Activated CD4-positive, alpha-beta T cell treated with anti-CD3 and anti-CD28 coated beads, Interleukin-2, amount 50 U/mL, for 1 hour (primary cell): Measurements from ENCODE around the gene TMEM190.
A peak's percentile ranks its signal among the peaks of the same experiment; 100 is the strongest.
"Not testable (repeated sequence)": the region's sequence is repeated elsewhere in the genome, so short reads cannot be mapped to it uniquely, and the experiment has no call there.

ENCODE experiments used
- DNase-seq: peaks from one replicate; pipeline ENCODE4 v3.0.0-alpha.2; 2020

Gene TMEM190

DNA sequence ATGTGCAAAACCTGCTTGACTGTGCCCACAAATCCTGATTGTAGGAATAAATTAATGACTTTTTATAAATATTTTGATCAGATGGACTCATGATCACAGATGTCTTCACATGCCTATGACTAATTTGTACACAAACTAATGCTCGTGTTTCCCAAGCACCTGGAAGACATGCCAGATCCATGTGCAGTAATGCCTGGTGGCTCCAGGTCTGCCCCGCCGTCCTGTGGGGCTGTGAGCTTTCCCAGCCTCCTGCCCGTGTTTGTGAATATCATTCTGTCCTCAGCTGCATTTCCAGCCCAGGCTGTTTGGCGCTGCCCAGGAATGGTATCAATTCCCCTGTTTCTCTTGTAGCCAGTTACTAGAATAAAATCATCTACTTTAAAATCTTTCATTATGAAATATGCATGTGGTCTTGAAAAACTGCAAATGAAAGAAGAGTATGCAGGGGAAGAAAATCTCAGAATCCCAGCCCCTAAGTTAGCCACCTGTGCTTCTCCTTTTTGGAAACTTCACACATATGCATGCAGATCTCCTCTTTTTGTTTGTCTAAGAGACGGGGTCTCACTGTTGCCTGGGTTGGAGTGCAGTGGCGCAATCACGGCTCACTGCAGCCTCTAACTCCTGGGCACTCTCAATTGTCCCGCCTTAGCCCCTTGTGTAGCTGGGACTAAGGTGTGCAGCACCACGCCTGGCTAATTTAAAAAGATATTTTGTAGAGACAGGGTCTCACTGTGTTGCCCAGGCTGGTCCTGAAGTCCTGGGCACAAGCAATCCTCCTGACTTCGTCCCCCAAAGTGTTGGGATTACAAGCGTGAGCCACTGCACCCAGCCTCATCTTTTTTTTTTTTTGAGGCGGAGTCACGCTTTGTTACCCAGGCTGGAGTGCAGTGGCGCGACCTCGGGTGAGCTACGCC, 15.3 kb downstream of the TMEM190 start:
- no peak for DNase-seq

DNA sequence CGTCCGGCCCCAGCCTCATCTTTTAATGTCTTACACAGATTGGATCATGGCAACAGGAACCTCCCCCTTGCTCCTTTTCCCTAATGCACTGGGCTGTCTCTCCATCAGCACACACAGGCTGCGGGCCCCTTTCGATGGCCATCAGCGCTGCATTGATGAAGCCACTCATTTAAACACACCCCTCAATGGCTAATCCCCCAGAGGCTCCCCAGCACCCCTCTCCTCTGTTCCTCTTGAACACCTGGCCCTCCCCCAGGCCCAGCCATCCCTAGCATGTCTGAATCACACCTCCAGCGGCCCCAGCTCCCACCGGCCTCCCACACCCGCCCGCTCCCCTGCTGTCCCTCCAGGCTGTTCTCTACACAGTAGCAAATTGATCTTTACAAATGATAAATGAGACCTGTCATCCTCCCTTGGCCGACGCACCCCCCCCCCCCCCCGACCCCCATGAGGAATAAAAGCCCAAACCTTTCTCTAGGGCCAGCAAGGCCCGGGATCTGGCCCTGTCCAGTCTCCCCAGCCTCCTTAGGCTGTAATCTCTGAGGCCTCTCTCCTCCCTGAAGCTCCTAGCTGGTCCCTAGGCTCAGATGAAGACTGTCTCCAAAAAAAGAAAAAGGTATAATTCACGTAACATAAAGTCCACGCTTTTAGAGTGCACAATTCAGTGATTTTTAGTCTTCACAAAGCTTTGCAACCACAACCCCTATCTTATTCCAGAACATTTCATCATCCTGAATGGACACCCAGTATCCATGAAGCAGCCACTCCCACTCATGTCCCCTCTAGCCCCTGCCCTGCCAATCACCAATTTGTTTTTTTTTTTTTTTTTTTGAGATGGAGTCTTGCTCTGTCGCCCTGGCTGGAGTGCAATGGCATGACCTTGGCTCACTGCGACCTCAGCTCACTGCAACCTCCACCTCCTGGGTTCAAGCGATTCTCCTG, 16.5 kb downstream of the TMEM190 start:
- no peak for DNase-seq

DNA sequence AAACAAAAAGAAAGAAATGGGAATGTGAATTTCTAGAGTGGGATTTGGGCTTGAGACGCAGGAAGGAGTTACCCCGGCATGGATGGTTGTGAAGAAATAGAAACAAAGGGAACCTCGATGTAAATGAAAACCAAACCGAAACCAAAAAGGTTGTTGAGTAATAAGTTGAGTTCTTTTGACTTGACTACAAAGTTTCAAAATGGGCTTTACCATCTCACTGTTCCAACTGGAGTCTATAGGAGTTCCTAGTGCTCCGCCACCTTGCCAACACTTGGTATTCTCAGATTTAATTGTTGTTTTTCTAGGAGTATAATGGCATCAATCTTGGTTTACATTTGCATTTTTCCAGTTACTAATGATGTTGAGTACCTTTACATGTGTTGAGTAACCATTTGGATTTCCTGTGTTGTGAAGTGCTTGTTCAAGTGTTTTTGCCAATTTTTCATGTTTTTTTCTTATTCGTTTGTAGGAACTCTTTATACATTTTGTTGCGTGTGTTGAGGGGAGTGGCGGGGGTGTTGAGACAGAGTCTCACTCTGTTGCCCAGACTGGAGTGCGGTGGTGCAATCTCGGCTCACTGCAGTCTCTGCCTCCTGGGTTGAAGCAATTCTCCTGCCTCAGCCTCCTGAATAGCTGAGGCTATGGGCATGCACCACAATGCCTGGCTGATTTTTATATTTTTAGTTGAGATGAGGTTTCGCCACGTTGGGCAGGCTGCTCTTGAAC, 21.7 kb downstream of the TMEM190 start:
- DNase-seq = no peak

DNA sequence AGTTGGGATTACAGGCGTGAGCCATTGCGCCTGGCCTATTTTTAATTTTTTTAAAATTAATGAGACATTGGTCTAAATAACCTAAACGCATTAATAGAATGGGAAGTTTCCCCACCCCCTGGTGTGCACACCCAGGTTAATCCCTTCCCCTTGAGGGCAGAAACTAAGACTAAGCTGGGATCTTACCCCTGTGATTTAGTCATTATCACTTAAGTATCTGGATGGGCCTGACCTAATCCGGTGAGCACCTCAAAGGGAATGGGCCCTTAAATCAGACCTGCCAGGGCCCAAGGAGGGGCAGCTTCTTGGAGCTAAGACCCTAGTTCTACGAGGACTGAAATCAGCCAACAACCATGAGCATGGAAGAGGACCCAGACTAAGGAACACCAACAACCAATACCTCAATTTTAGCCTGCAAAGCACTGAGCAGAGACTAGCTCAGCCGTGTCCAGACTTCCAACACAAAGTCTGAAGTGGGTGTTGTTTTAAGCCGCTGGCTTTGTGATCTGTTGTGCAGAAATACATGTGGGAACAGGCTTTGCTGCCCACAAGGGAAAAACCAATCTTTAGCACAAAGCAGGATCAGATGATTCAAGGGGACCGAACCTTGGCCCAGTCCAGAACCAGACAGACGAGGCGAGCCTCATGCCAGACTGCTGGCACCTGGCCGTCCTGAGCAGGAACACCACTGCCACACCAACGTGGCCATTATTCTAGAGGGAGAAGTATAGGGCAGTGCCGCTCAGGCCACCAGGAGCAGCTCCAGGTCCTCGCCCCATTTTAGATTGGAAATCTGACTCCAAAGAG, 23.9 kb downstream of the TMEM190 start:
- no peak for DNase-seq

- DNase-seq = not testable (repeated sequence)
Observed at GRCh38 chr19:55401390-55401789, 24.8 kb downstream of the TMEM190 start.

- no peak for DNase-seq
Observed at GRCh38 chr19:55402509-55402908, 25.9 kb downstream of the TMEM190 start.

DNA sequence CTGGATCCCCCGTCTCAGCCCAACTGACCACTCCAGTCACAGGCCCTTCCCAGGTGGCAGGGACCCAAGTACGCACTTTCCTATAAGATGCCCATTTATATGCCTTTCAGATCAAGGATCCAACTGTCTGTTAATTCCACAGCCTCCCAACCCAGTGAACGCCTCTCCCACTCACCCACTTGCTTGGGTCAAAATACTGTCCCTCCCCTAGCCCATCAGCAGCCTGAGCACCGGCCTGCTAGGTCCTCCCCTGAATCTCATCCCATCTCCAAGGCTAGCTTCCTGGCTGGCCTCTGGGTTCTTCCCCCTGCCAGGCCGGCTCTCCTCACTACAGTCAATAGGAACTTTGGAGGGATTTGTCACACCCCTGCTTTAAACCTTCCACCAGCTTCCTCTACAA, 29.0 kb downstream of the TMEM190 start:
- no peak for DNase-seq

GRCh38 chr19:55406091-55406825, 29.6 kb downstream of the TMEM190 start:
- DNase-seq = no peak

GRCh38 chr19:55406826-55407549, 30.4 kb downstream of the TMEM190 start:
- peak; percentile 31 for DNase-seq

- DNase-seq = not testable (repeated sequence)
Observed at GRCh38 chr19:55407550-55407799, 30.8 kb downstream of the TMEM190 start, which contains the start of gene UBE2S. TSS of gene UBE2S (minus strand) at chr19:55407788. CDS start at chr19:55407589, 199 bp downstream.

DNA sequence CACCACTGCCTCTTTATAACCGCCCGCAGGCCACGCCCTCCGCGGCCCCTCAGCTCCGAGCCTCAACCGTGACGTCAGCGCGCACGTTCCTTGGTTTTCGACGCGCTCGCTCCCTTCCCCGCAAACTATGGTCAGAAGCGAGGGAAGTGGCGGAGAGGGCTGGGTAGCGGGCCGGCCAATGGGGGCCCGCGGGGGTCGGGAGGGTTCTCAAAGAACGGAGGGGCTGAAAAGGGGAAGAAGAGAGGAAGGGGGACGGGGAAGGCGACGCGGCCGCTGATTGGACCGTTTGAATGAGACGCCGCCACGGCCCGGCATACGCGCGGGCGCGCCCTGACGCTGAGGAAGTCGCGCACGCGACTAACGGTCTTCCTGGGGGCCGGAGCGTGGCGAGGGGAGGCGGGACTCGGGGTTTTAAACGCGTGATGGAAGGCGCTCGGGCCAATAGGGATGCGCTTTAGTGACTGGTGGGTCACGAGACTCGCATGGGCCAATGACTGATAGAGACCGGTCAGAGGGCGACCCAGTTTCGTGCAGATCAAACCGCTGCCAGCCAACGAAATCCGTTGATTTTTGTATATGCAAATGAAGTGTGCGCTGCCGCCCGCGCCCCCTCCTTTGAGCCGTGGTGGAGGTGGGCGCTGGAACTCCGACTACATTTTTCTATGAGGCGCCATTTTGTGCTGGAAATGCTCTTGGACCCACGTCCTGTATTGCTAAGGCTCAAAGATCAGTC, 31.3 kb downstream of the TMEM190 start:
- DNase-seq = peak; percentile 94

DNA sequence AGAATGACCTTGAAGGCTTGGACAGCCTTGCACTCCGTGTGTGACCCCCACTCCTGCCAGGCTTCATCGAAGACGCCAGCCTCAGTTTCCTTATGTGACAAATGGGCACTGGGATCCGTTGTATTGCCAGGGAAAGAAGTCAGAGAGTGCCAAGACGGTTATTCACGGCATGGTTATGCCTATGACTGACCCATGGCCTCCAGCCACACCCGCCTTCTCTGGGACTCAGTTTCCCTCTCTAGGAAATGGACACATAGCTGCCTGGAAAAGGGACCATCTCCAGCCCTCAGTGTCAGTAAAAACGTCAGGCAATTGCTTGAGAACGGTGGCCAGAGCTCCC, 31.9 kb downstream of the TMEM190 start:
- no peak for DNase-seq

DNA sequence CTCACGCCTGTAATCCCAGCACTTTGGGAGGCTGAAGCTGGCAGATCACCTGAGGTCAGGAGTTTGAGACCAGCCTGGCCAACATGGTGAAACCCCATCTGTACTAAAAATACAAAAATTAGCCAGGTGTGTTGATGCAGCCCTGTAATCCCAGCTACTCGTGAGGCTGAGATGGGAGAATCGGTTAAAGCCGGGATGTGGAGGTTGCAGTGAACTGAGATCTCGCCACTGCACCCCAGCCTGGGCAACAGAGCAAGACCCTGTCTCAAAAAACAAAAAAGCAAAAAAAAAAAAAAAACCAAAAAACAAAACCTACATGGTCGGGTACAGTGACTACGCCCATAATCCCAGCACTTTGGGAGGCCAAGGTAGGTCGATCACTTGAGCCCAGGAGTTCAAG, 32.6 kb downstream of the TMEM190 start:
- not testable (repeated sequence) for DNase-seq

DNA sequence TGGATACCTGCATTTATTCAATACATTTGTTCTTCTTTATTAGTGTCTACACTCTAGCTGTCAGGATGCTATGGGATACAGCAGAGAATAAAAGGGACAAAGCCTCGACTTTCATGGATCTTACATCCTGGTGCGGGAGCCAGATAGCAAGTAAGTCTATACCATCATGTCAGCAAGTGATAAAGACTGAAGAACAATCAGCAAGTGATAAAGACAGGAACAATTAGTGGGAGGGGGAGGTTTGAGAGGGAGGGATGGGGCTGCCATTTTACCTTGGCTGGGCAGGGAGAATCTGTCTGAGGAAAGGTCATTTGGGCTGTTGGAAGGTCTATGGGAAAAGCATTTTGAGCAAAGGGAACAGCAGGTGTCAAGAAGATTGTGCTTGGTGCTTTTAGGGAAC, 33.5 kb downstream of the TMEM190 start:
- no peak for DNase-seq

DNA sequence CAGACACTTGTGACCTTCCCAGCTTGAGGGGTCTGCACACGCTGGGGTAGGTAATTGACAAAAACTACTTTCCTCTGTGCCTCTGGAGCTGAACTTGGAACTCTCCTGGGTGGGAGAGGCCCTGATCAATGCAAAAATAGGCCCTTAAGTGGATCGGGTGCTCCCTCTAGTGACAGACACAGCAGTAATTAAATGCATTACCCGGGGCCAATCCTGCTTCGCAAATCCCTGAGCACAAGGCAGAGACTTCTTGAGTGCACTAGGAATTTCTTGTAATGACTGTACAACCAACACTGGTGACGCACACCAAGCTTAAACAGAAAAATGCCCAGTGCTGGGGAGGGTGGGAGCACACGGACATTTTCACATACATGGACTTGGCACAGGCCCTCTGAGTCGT, 41.6 kb downstream of the TMEM190 start:
- peak; percentile 48 for DNase-seq

DNA sequence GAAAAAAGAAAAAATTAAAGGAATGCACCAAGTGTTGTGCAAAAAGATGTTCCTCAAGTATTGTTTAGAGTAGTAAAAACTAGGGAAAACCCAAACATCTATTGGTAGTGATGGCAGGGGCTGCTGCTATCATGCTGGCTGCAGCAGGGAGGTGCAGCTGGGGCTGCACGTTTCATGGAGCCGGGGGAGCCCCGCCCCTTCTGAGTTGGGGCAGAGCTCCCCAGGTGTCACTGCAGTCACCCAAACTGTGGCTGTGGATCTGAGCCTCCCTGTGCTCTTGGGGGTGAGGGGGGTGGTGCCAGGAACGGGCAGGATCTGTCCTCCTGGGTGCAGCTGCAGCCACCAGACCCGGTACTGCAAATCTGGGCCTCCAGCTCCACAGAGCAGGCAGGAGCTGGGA, 42.5 kb downstream of the TMEM190 start:
- no peak for DNase-seq

- no peak for DNase-seq
Observed at GRCh38 chr19:55419624-55420236, 43.1 kb downstream of the TMEM190 start.

DNA sequence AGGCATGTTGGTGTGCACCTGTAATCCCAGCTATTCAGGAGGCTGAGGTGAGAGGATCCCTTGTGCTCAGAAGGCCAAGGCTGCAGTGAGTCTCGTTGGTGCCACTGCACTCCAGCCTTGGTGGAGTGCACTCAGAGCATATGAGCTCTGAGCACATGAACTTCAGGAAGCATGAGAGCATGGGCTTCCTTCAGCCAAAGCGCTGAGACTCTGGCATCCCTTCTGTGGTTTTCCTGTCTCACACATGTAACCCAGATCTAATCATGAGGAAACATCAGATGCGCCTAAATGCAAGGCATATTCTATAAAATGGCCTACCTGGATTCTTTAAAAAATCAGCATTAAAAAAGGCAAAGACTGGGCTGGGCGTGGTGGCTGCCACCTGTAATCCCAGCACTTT, 44.7 kb downstream of the TMEM190 start:
- DNase-seq = peak; percentile 28

- no peak for DNase-seq
Observed at GRCh38 chr19:55423225-55424005, 46.8 kb downstream of the TMEM190 start.
